CD4-positive, alpha-beta memory T cell (primary cell): Measurements from ENCODE around the gene TNP2. TPM values are rescaled to one million over a fixed set of nuclear protein-coding genes. Genes with fewer than 3 reads are reported as not detected.
A peak's percentile ranks its signal among the peaks of the same experiment; 100 is the strongest.

Experiments used
- CTCF ChIA-PET: fragments of 350-600 bp; sonication (Branson Sonifier 250); formaldehyde crosslinking; loops from one replicate; lab custom pipeline; 2021; ENCODE audit warnings: inconsistent platforms; ENCODE audit not compliant: partially characterized antibody; lab: Charles Lee
- POLR2A ChIA-PET: fragments of 350-600 bp; sonication (Branson Sonifier 250); formaldehyde crosslinking; loops from one replicate; lab custom pipeline; 2021; ENCODE audit not compliant: partially characterized antibody; lab: Charles Lee
- DNase-seq, 5 donors: peaks; one replicate each; pipeline versions ENCODE4 v3.0.0 to v3.0.0-alpha.2; 2020 to 2022; ENCODE audit warnings: mixed read lengths in 1 of 5
- H3K27ac ChIP-seq: one replicate; pipeline ENCODE4 v1.7.0; 2013; ENCODE audit warnings: low read depth, low read length
- H3K27me3 ChIP-seq: 2 replicates; pipeline ENCODE4 v1.7.0; 2013; ENCODE audit warnings: mild to moderate bottlenecking, low read length, moderate library complexity; ENCODE audit not compliant: insufficient read depth
- H3K36me3 ChIP-seq: 2 replicates; pipeline ENCODE4 v1.7.0; 2013; ENCODE audit warnings: mild to moderate bottlenecking, low read length, moderate library complexity; ENCODE audit not compliant: insufficient read depth
- H3K4me1 ChIP-seq: 2 replicates; pipeline ENCODE4 v1.7.0; 2013; ENCODE audit warnings: mild to moderate bottlenecking, low read length, moderate library complexity; ENCODE audit not compliant: insufficient read depth
- H3K4me3 ChIP-seq, 2 donors: one replicate each; pipeline ENCODE4 v1.7.0; 2013; ENCODE audit warnings: low read length in 2 of 2, mild to moderate bottlenecking in 1 of 2
- H3K9me3 ChIP-seq, 2 donors: one replicate each; pipeline ENCODE4 v1.7.0; 2013; ENCODE audit warnings: low read length in 2 of 2, control low read depth in 1 of 2; ENCODE audit not compliant: control insufficient read depth in 1 of 2
- H3K27ac Mint-ChIP-seq, 7 donors: one replicate each; pipeline ENCODE4 v1.8.0; 2020 to 2021; ENCODE audit warnings: mixed read lengths in 7 of 7, mild to moderate bottlenecking in 6 of 7, inconsistent platforms in 3 of 7, moderate library complexity in 3 of 7
- H3K27me3 Mint-ChIP-seq, 2 donors: one replicate each; pipeline ENCODE4 v1.8.0; 2020 to 2021; ENCODE audit warnings: mixed read lengths in 2 of 2
- H3K36me3 Mint-ChIP-seq, 2 donors: one replicate each; pipeline ENCODE4 v1.8.0; 2020 to 2021; ENCODE audit warnings: mixed read lengths in 2 of 2, inconsistent platforms in 1 of 2, mild to moderate bottlenecking in 1 of 2
- H3K4me1 Mint-ChIP-seq, 4 donors: one replicate each; pipeline ENCODE4 v1.8.0; 2020 to 2021; ENCODE audit warnings: mixed read lengths in 4 of 4, mild to moderate bottlenecking in 1 of 4
- H3K4me3 Mint-ChIP-seq, 8 donors: one replicate each; pipeline ENCODE4 v1.8.0; 2020 to 2021; ENCODE audit warnings: mixed read lengths in 8 of 8, mild to moderate bottlenecking in 7 of 8, moderate library complexity in 6 of 8, inconsistent platforms in 3 of 8
- H3K9me3 Mint-ChIP-seq, 8 donors: one replicate each; pipeline ENCODE4 v1.8.0; 2020 to 2021; ENCODE audit warnings: mixed read lengths in 8 of 8, mild to moderate bottlenecking in 5 of 8, inconsistent platforms in 3 of 8, moderate library complexity in 1 of 8
- intact Hi-C: fragments of 100-400 bp; cut with micrococcal nuclease; formaldehyde crosslinking; loops from one replicate; pipeline ENCODE4 v1.15.1; 2023
- polyA plus RNA-seq, 2 donors: library from polyadenylated mRNA; unstranded; fragments of 300-500 nt; fragmentation: Illumina TruSeq; gene quantifications; one replicate each; pipeline ENCODE4 v1.2.3, GENCODE V29; 2021
- total RNA-seq, 2 experiments: library from RNA; stranded (reverse); gene quantifications; one replicate each; pipeline ENCODE4 v1.2.3, GENCODE V29; 2021

TNP2 gene
- total and polyA plus RNA-seq, 4 experiments from 2014 or later: not detected

GRCh38 chr16:11312718-11313492 is 43.8 kb upstream of the TNP2 start:
- intact Hi-C loops: no loop called here
- H3K4me1 Mint-ChIP-seq: peaks cover 24 to 45% (median 34%) of the 10 kb centered on the region in 4 donors
- Histone ChIP-seq H3K27me3 (no peaks in the 10 kb centered on the region), H3K27ac (no peak overlapping the region), H3K4me1 (peaks cover 37% of the 10 kb centered on the region), H3K9me3 (no peaks in the 10 kb centered on the region), H3K4me3 (peak overlapping the region in 1 of 2 donors; percentile 3), H3K36me3 (no peaks in the 10 kb centered on the region)
- H3K4me3 Mint-ChIP-seq: peak overlapping the region in 7 of 8 donors; percentile 39 to 75 (median 62)
- no peaks in the 10 kb centered on the region for H3K27me3 Mint-ChIP-seq
- H3K27ac Mint-ChIP-seq: peak overlapping the region; percentile 15 to 83 (median 57)
- peak in 4 of 5 donors; percentile 13 to 50 (median 20) for DNase-seq
- CTCF ChIA-PET: interaction anchor here (0.6 to 1.8 kb wide), 8 partner anchors 8 to 349 kb away, joined by 3 to 4 read pairs (median 3); no protein-coding TSS in a partner anchor
- H3K36me3 Mint-ChIP-seq: no peaks in the 10 kb centered on the region
- no peaks in the 10 kb centered on the region for H3K9me3 Mint-ChIP-seq
- POLR2A ChIA-PET: interaction anchor here (1.2 kb wide), 1 partner anchor 56 kb away, joined by 7 read pairs; the partner anchor contains the start of gene SOCS1

GRCh38 chr16:11310997-11311561 is 42.0 kb upstream of the TNP2 start:
- H3K4me1 Mint-ChIP-seq: peaks cover 22 to 45% (median 34%) of the 10 kb centered on the region in 4 donors

GRCh38 chr16:11310634-11310977 is 41.5 kb upstream of the TNP2 start:
- intact Hi-C loops: no loop called here
- no peak overlapping the region for H3K27ac ChIP-seq
- CTCF ChIA-PET: interaction anchor here (0.8 to 2.3 kb wide), 3 partner anchors 13 to 356 kb away, joined by 3 to 8 read pairs (median 3); no protein-coding TSS in a partner anchor

More at GRCh38 chr16:11310997-11311561, 42.0 kb upstream of the TNP2 start:
- Mint-ChIP-seq H3K27me3 (no peaks in the 10 kb centered on the region), H3K27ac (peak overlapping the region; percentile 55 to 97 (median 90)), H3K4me3 (peak overlapping the region in 7 of 8 donors; percentile 66 to 81 (median 78)), H3K9me3 (no peaks in the 10 kb centered on the region), H3K36me3 (no peaks in the 10 kb centered on the region)
- H3K4me3 ChIP-seq: no peak overlapping the region
- no peaks in the 10 kb centered on the region for H3K36me3 ChIP-seq
- H3K27ac ChIP-seq: peak overlapping the region; percentile 4
- CTCF ChIA-PET: interaction anchor here (0.8 to 2.3 kb wide), 6 partner anchors 13 to 357 kb away, joined by 3 to 8 read pairs (median 3); no protein-coding TSS in a partner anchor
- intact Hi-C loops: no loop called here
- no peaks in the 10 kb centered on the region for H3K9me3 ChIP-seq
- peak; percentile 62 to 70 (median 63) for DNase-seq
- POLR2A ChIA-PET: interaction anchor here (0.6 to 2.0 kb wide), 7 partner anchors 13 to 524 kb away, joined by 3 to 11 read pairs (median 4); partner anchors contain the start of gene SOCS1
- H3K4me1 ChIP-seq: peaks cover 37% of the 10 kb centered on the region
- no peaks in the 10 kb centered on the region for H3K27me3 ChIP-seq

GRCh38 chr16:11309895-11310633 is 40.9 kb upstream of the TNP2 start:
- ChIA-PET POLR2A (interaction anchor here (1.4 to 1.8 kb wide), 3 partner anchors 37 to 56 kb away, joined by 4 to 11 read pairs (median 7); partner anchors contain the start of gene SOCS1), CTCF (interaction anchor here (1.1 to 2.3 kb wide), 3 partner anchors 12 to 356 kb away, joined by 3 to 8 read pairs (median 4); no protein-coding TSS in a partner anchor)
- no peak for DNase-seq
- Histone ChIP-seq H3K4me1 (peaks cover 37% of the 10 kb centered on the region), H3K36me3 (no peaks in the 10 kb centered on the region), H3K27me3 (no peaks in the 10 kb centered on the region), H3K27ac (no peak overlapping the region), H3K4me3 (no peak overlapping the region), H3K9me3 (no peaks in the 10 kb centered on the region)
- no peaks in the 10 kb centered on the region for H3K36me3 Mint-ChIP-seq
- intact Hi-C loops: no loop called here
- peaks cover 22 to 45% (median 34%) of the 10 kb centered on the region in 4 donors for H3K4me1 Mint-ChIP-seq
- no peaks in the 10 kb centered on the region for H3K27me3 Mint-ChIP-seq
- H3K9me3 Mint-ChIP-seq: peaks cover 0 to 2% (median 0%) of the 10 kb centered on the region in 8 donors
- H3K4me3 Mint-ChIP-seq: peak overlapping the region in 1 of 8 donors; percentile 48
- peak overlapping the region in 4 of 7 donors; percentile 48 to 97 (median 62) for H3K27ac Mint-ChIP-seq

More at GRCh38 chr16:11310634-11310977, 41.5 kb upstream of the TNP2 start:
- Histone ChIP-seq H3K36me3 (no peaks in the 10 kb centered on the region), H3K27me3 (no peaks in the 10 kb centered on the region), H3K9me3 (no peaks in the 10 kb centered on the region), H3K4me3 (no peak overlapping the region), H3K4me1 (peaks cover 37% of the 10 kb centered on the region)
- H3K9me3 Mint-ChIP-seq: peaks cover 0 to 2% (median 0%) of the 10 kb centered on the region in 8 donors
- no peaks in the 10 kb centered on the region for H3K27me3 Mint-ChIP-seq
- DNase-seq: no peak
- peak overlapping the region in 4 of 8 donors; percentile 76 to 79 (median 78) for H3K4me3 Mint-ChIP-seq
- peaks cover 22 to 45% (median 34%) of the 10 kb centered on the region in 4 donors for H3K4me1 Mint-ChIP-seq
- POLR2A ChIA-PET: interaction anchor here (0.6 to 2.0 kb wide), 6 partner anchors 13 to 524 kb away, joined by 3 to 11 read pairs (median 6); partner anchors contain the start of gene SOCS1
- H3K27ac Mint-ChIP-seq: peak overlapping the region in 6 of 7 donors; percentile 55 to 97 (median 90)
- H3K36me3 Mint-ChIP-seq: no peaks in the 10 kb centered on the region

GRCh38 chr16:11308493-11309283 is 39.6 kb upstream of the TNP2 start:
- POLR2A ChIA-PET: no interaction called here
- Histone ChIP-seq H3K27ac (no peak overlapping the region), H3K4me3 (no peak overlapping the region), H3K27me3 (no peaks in the 10 kb centered on the region), H3K36me3 (no peaks in the 10 kb centered on the region), H3K9me3 (no peaks in the 10 kb centered on the region), H3K4me1 (peaks cover 37% of the 10 kb centered on the region)
- CTCF ChIA-PET: interaction anchor here (1.3 kb wide), 1 partner anchor 11 kb away, joined by 4 read pairs; no protein-coding TSS in a partner anchor
- intact Hi-C loops: no loop called here
- Mint-ChIP-seq H3K4me3 (no peak overlapping the region), H3K4me1 (peaks cover 22 to 41% (median 32%) of the 10 kb centered on the region in 4 donors), H3K36me3 (no peaks in the 10 kb centered on the region), H3K9me3 (peaks cover 0 to 2% (median 0%) of the 10 kb centered on the region in 8 donors), H3K27ac (no peak overlapping the region), H3K27me3 (no peaks in the 10 kb centered on the region)
- no peak for DNase-seq
